ENCODE measurements around the gene OMP.

GRCh38 chr11:77074626-77075221, 27.9 kb upstream of the OMP start:
- no peak for TF ChIP-seq POLR2A (IDR thresholded peaks at IDR 0.05)
- no peak for TF ChIP-seq POLR2AphosphoS5 (IDR thresholded peaks at IDR 0.05)
